Transverse colon (tissue), 3 donors: ENCODE data around the gene ZNF570.
A peak's percentile ranks its signal among the peaks of the same experiment; 100 is the strongest.

Experiments
- CTCF ChIP-seq, 5 experiments: fragments of 200-600 bp in 3 of 5; fragments of 450-650 bp in 2 of 5; sonication (generic) in 3 of 5; IDR thresholded peaks; 1 replicate in 2 of 5; 2 replicates in 3 of 5; pipeline ENCODE4 v1.5.1; 2016 to 2017; ENCODE audit warnings: antibody characterized with exemption in 5 of 5, inconsistent platforms in 3 of 5, mild to moderate bottlenecking in 2 of 5, moderate library complexity in 1 of 5
- POLR2A ChIP-seq: fragments of 450-650 bp; IDR thresholded peaks from one replicate; pipeline ENCODE4 v1.6.1; 2016; ENCODE audit warnings: antibody characterized with exemption, mild to moderate bottlenecking, moderate library complexity

- peak; percentile 41 for TF ChIP-seq POLR2A
- TF ChIP-seq CTCF (IDR thresholded peaks at IDR 0.05): no peak
Measured at GRCh38 chr19:37466798-37467607, 2.2 kb upstream of the ZNF570 start, which contains the start of gene ZNF569.
